ENCODE data around the gene SCGB1A1.
A peak's percentile ranks its signal among the peaks of the same experiment; 100 is the strongest.
"Not testable (repeated sequence)": the region's sequence is repeated elsewhere in the genome, so short reads cannot be mapped to it uniquely, and the experiment has no call there.

Gene SCGB1A1

GRCh38 chr11:62418733-62419132, at the start of gene SCGB1A1:
SCGB1A1 (plus strand) TSS chr11:62419033; CDS start chr11:62419096, 63 bp downstream.
- DNase-seq, result no peak

- DNase-seq, result peak; percentile 16
These were observed 47.9 kb upstream of the SCGB1A1 start for GRCh38 chr11:62370743-62371440.

GRCh38 chr11:62372871-62373270, 46.0 kb upstream of the SCGB1A1 start:
- DNase-seq, result no peak

- no peak for DNase-seq
These were observed 45.2 kb upstream of the SCGB1A1 start for GRCh38 chr11:62373464-62374119.

GRCh38 chr11:62374801-62375200, 44.0 kb upstream of the SCGB1A1 start:
- DNase-seq, result no peak

- DNase-seq, result not testable (repeated sequence)
These were observed 40.3 kb upstream of the SCGB1A1 start for GRCh38 chr11:62378459-62379063.

GRCh38 chr11:62379586-62379985, 39.2 kb upstream of the SCGB1A1 start:
- not testable (repeated sequence) for DNase-seq

GRCh38 chr11:62380821-62381245, 38.0 kb upstream of the SCGB1A1 start:
- DNase-seq, result peak; percentile 25

- no peak for DNase-seq
These were observed 35.0 kb upstream of the SCGB1A1 start for GRCh38 chr11:62383822-62384221.

GRCh38 chr11:62386083-62386482, 32.8 kb upstream of the SCGB1A1 start:
- DNase-seq, result not testable (repeated sequence)

GRCh38 chr11:62387381-62387780, 31.5 kb upstream of the SCGB1A1 start:
- DNase-seq, result no peak

GRCh38 chr11:62388999-62389398, 29.8 kb upstream of the SCGB1A1 start:
- DNase-seq, result no peak

- DNase-seq, result no peak
These were observed 28.6 kb upstream of the SCGB1A1 start for GRCh38 chr11:62390237-62390636.

GRCh38 chr11:62390722-62391121, 28.1 kb upstream of the SCGB1A1 start:
- no peak for DNase-seq

GRCh38 chr11:62391642-62392425, 27.0 kb upstream of the SCGB1A1 start:
- DNase-seq, result no peak

GRCh38 chr11:62392506-62392905, 26.3 kb upstream of the SCGB1A1 start:
- DNase-seq, result no peak

GRCh38 chr11:62393061-62393611, 25.7 kb upstream of the SCGB1A1 start:
- no peak for DNase-seq

GRCh38 chr11:62393735-62394134, 25.1 kb upstream of the SCGB1A1 start:
- DNase-seq, result no peak

GRCh38 chr11:62394825-62395538, 23.9 kb upstream of the SCGB1A1 start:
- DNase-seq, result peak; percentile 15

GRCh38 chr11:62395885-62396551, 22.8 kb upstream of the SCGB1A1 start:
- no peak for DNase-seq
